ENCODE results near the gene FLNC. TPM values are rescaled to one million over a fixed set of nuclear protein-coding genes. Genes with fewer than 3 reads are reported as not detected.

FLNC gene
- total and polyA plus RNA-seq, 8 donors: 14.3 to 34.7 (median 23.6) TPM

- H3K36me3 ChIP-seq: no peaks in the 10 kb centered on the region
- H3K4me3 ChIP-seq: no peak overlapping the region
- intact Hi-C loops (cut with DNase I): no loop called here
- TF ChIP-seq, protein P1, sequence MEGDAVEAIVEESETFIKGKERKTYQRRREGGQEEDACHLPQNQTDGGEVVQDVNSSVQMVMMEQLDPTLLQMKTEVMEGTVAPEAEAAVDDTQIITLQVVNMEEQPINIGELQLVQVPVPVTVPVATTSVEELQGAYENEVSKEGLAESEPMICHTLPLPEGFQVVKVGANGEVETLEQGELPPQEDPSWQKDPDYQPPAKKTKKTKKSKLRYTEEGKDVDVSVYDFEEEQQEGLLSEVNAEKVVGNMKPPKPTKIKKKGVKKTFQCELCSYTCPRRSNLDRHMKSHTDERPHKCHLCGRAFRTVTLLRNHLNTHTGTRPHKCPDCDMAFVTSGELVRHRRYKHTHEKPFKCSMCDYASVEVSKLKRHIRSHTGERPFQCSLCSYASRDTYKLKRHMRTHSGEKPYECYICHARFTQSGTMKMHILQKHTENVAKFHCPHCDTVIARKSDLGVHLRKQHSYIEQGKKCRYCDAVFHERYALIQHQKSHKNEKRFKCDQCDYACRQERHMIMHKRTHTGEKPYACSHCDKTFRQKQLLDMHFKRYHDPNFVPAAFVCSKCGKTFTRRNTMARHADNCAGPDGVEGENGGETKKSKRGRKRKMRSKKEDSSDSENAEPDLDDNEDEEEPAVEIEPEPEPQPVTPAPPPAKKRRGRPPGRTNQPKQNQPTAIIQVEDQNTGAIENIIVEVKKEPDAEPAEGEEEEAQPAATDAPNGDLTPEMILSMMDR (IDR thresholded peaks at IDR 0.05): no peak
- H3K27ac ChIP-seq: no peak overlapping the region
- ATAC-seq (peak; percentile 53), DNase-seq (peak in 1 of 4 donors; percentile 72)
- H3K4me1 ChIP-seq: peaks cover 0 to 8% of the 10 kb centered on the region in 2 donors
- no peaks in the 10 kb centered on the region for H3K9me3 ChIP-seq
- H3K27me3 ChIP-seq: peaks cover 0 to 49% of the 10 kb centered on the region in 2 donors
Observed at GRCh38 chr7:128893251-128894100, 63.3 kb downstream of the FLNC start.

DNA sequence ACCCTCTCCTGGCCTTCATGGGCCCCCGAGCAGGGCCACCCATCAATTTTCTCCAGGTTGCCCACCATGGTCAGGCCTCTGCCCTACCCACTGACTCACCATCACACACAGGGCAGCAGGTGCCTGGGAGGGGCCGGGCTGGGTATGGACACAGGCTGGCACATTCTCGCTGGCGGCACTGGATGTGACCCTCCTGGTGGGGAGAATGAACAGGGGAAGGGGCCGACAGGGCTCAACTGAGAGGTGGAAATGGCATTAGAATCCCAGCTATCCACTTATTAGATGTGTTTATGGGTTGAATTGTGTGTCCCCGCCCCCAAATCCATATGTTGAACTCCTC, 63.9 kb downstream of the FLNC start:
- Histone ChIP-seq H3K4me3 (no peak overlapping the region), H3K27me3 (peaks cover 0 to 43% of the 10 kb centered on the region in 2 donors), H3K27ac (no peak overlapping the region), H3K9me3 (peaks cover 0 to 3% of the 10 kb centered on the region in 2 donors), H3K36me3 (no peaks in the 10 kb centered on the region), H3K4me1 (peaks cover 0 to 8% of the 10 kb centered on the region in 2 donors)
- TF ChIP-seq, protein P1 (IDR thresholded peaks at IDR 0.05): no peak
- DNase-seq: no peak
- no peak for ATAC-seq
- intact Hi-C loops (cut with DNase I): no loop called here

DNA sequence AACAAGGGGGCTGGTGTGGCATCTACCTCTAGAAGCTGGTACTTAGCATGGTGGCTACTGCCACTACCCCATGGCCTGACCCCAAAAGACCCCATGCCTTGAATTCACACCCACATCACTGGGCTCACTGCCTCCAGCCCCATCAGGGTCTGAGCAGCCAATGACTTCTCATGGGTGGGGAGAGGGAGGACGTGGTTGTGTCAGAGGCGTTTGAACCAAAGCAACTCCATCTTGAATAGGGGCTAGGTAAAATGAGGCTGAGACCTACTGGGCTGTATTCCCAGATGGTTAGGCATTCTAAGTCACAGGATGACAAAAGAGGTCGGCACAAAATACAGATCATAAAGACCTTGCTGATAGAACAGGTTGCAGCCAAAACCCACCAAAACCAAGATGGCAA, 65.1 kb downstream of the FLNC start:
- Histone ChIP-seq H3K36me3 (no peaks in the 10 kb centered on the region), H3K9me3 (peaks cover 0 to 9% of the 10 kb centered on the region in 2 donors), H3K4me1 (peaks cover 0 to 8% of the 10 kb centered on the region in 2 donors), H3K4me3 (no peak overlapping the region), H3K27ac (no peak overlapping the region), H3K27me3 (peaks cover 0 to 30% of the 10 kb centered on the region in 2 donors)
- DNase-seq: no peak
- intact Hi-C loops (cut with DNase I): no loop called here
- TF ChIP-seq, protein P1 (IDR thresholded peaks at IDR 0.05): no peak
- no peak for ATAC-seq

GRCh38 chr7:128899392-128899791, 69.2 kb downstream of the FLNC start:
- no peaks in the 10 kb centered on the region for H3K4me1 ChIP-seq
- no peak overlapping the region for H3K4me3 ChIP-seq
- DNase-seq: no peak
- ATAC-seq: no peak
- peaks cover 0 to 21% of the 10 kb centered on the region in 2 donors for H3K27me3 ChIP-seq
- peaks cover 0 to 9% of the 10 kb centered on the region in 2 donors for H3K9me3 ChIP-seq
- H3K36me3 ChIP-seq: no peaks in the 10 kb centered on the region
- TF ChIP-seq, protein P1 (IDR thresholded peaks at IDR 0.05): no peak
- intact Hi-C loops (cut with DNase I): no loop called here
- no peak overlapping the region for H3K27ac ChIP-seq

DNA sequence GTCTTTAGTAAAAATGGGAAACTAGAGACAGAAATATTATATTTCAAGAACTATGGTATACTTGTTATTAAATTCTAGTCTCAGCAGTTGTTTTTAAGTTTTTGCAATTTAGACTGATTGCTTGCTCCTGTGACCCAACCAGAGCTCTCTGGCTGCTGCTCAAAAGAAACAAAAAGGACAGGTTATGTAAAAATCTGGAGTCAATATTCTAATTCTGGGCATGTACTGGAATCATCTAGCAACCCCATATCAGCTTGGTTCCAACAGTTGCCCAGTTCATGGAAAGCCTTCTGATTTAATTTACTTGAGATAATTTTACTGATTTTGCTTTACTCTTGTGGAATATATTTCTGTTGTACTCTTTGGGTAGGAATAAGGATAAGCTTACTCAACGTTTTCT, 70.0 kb downstream of the FLNC start:
- no peak overlapping the region for H3K4me3 ChIP-seq
- H3K27ac ChIP-seq: no peak overlapping the region
- intact Hi-C loops (cut with DNase I): loop anchor here in 1 of 2 donors (5.0 kb wide), 1 partner anchor 192 kb away; no protein-coding TSS in a partner anchor
- no peak for ATAC-seq
- no peaks in the 10 kb centered on the region for H3K4me1 ChIP-seq
- TF ChIP-seq, protein P1 (IDR thresholded peaks at IDR 0.05): no peak
- H3K36me3 ChIP-seq: no peaks in the 10 kb centered on the region
- DNase-seq: no peak
- H3K27me3 ChIP-seq: peaks cover 0 to 23% of the 10 kb centered on the region in 2 donors
- peaks cover 0 to 9% of the 10 kb centered on the region in 2 donors for H3K9me3 ChIP-seq
